IMR-90 (cell line): Measurements from ENCODE around the gene BMP7. TPM values are rescaled to one million over a fixed set of nuclear protein-coding genes. Genes with fewer than 3 reads are reported as not detected.
A peak's percentile ranks its signal among the peaks of the same experiment; 100 is the strongest.

Experiments
- ATAC-seq: fragments of 200-7000 bp; cut with Tn5 transposase; 2 replicates; pipeline ENCODE4 v1.9.1; 2020; ENCODE audit warnings: low read depth, mild to moderate bottlenecking, moderate library complexity
- BruUV-seq: library from RNA; stranded (reverse); fragments of 400-500 nt; replicated peaks from 2 replicates; lab custom pipeline; 2021; lab: Mats Ljungman, UMichigan
- CTCF ChIA-PET: fragments of 300-600 bp; formaldehyde crosslinking; extraction: SDS; loops from one replicate; lab custom pipeline; 2021; ENCODE audit warnings: antibody characterized with exemption; lab: Yijun Ruan, JAX
- POLR2A ChIA-PET: fragments of 300-600 bp; sonication (Branson Sonifier 250); formaldehyde crosslinking; loops from one replicate; lab custom pipeline; 2022; ENCODE audit warnings: antibody characterized with exemption; ENCODE audit not compliant: unreplicated experiment; lab: Charles Lee
- DNase-seq: peaks from one replicate; pipeline ENCODE4 v3.0.0; 2013
- H2AFZ ChIP-seq: replicated peaks from 2 replicates; pipeline ENCODE3; 2013; ENCODE audit warnings: low read length, mild to moderate bottlenecking; ENCODE audit not compliant: poor library complexity
- H2AK5ac ChIP-seq: 2 replicates; pipeline ENCODE4 v1.6.1; 2013; ENCODE audit warnings: low read depth, low read length, inconsistent platforms
- H2AK9ac ChIP-seq: replicated peaks from 2 replicates; pipeline ENCODE3; 2013; ENCODE audit warnings: mild to moderate bottlenecking, low read depth, low read length, moderate library complexity; ENCODE audit not compliant: poor library complexity
- H2BK120ac ChIP-seq: 2 replicates; pipeline ENCODE4 v1.6.1; 2013; ENCODE audit warnings: low read depth, low read length, inconsistent platforms
- H2BK15ac ChIP-seq: 3 replicates; pipeline ENCODE4 v1.6.1; 2013; ENCODE audit warnings: low read depth, low read length, inconsistent platforms
- H2BK20ac ChIP-seq: 2 replicates; pipeline ENCODE4 v1.6.1; 2013; ENCODE audit warnings: low read depth, mild to moderate bottlenecking, inconsistent platforms, low read length, moderate library complexity
- H2BK5ac ChIP-seq: 2 replicates; pipeline ENCODE4 v1.6.1; 2013; ENCODE audit warnings: mild to moderate bottlenecking, low read depth, low read length, inconsistent platforms; ENCODE audit not compliant: poor library complexity, severe bottlenecking
- H3K14ac ChIP-seq: replicated peaks from 2 replicates; pipeline ENCODE4 v1.6.1; 2013; ENCODE audit warnings: low read depth, low read length, inconsistent platforms
- H3K18ac ChIP-seq: 2 replicates; pipeline ENCODE4 v1.6.1; 2013; ENCODE audit warnings: low read depth, low read length, control low read depth
- H3K23ac ChIP-seq: 2 replicates; pipeline ENCODE4 v1.6.1; 2013; ENCODE audit warnings: low read depth, low read length, inconsistent platforms
- H3K27ac ChIP-seq: 2 replicates; pipeline ENCODE4 v1.5.1; 2013; ENCODE audit warnings: mild to moderate bottlenecking, control low read depth, low read length; ENCODE audit not compliant: insufficient read depth
- H3K27me3 ChIP-seq: 2 replicates; pipeline ENCODE4 v1.6.1; 2013; ENCODE audit warnings: low read length; ENCODE audit not compliant: control insufficient read depth, insufficient read depth
- H3K36me3 ChIP-seq: 2 replicates; pipeline ENCODE4 v1.6.1; 2013; ENCODE audit warnings: low read length, mixed read lengths; ENCODE audit not compliant: control insufficient read depth, insufficient read depth
- H3K4ac ChIP-seq: 2 replicates; pipeline ENCODE4 v1.6.1; 2013; ENCODE audit warnings: low read depth, low read length, inconsistent platforms
- H3K4me1 ChIP-seq: 2 replicates; pipeline ENCODE4 v1.6.1; 2013; ENCODE audit warnings: low read length, mixed read lengths; ENCODE audit not compliant: control insufficient read depth, insufficient read depth
- H3K4me2 ChIP-seq: 2 replicates; pipeline ENCODE4 v1.6.1; 2013; ENCODE audit warnings: low read depth, mild to moderate bottlenecking, control low read depth, low read length, moderate library complexity
- H3K4me3 ChIP-seq: 2 replicates; pipeline ENCODE4 v1.5.1; 2013; ENCODE audit warnings: low read depth, mild to moderate bottlenecking, control low read depth, low read length, moderate library complexity; ENCODE audit not compliant: insufficient read depth
- H3K56ac ChIP-seq: 2 replicates; pipeline ENCODE4 v1.6.1; 2013; ENCODE audit warnings: low read length, inconsistent platforms; ENCODE audit not compliant: insufficient read depth; ENCODE audit errors: extremely low read depth
- H3K79me1 ChIP-seq, 2 experiments: 2 replicates each; pipeline ENCODE4 v1.6.1; 2013; ENCODE audit warnings: low read length in 2 of 2, inconsistent platforms in 1 of 2, low read depth in 1 of 2
- H3K9ac ChIP-seq: 2 replicates; pipeline ENCODE4 v1.6.1; 2013; ENCODE audit warnings: low read depth, low read length, control low read depth
- H3K9me1 ChIP-seq: 2 replicates; pipeline ENCODE4 v1.6.1; 2013; ENCODE audit warnings: low read length, inconsistent platforms; ENCODE audit not compliant: insufficient read depth
- H3K9me3 ChIP-seq: 2 replicates; pipeline ENCODE4 v1.6.1; 2013; ENCODE audit warnings: low read length; ENCODE audit not compliant: control insufficient read depth, insufficient read depth
- H4K20me1 ChIP-seq: 2 replicates; pipeline ENCODE4 v1.6.1; 2013; ENCODE audit warnings: low read length, inconsistent platforms; ENCODE audit not compliant: insufficient read depth
- H4K5ac ChIP-seq: 2 replicates; pipeline ENCODE4 v1.6.1; 2013; ENCODE audit warnings: mild to moderate bottlenecking, low read depth, low read length, control low read depth
- H4K8ac ChIP-seq, 2 experiments: 2 replicates each; pipeline ENCODE4 v1.6.1; 2013; ENCODE audit warnings: low read depth in 2 of 2, low read length in 2 of 2, control low read depth in 1 of 2, inconsistent platforms in 1 of 2
- H4K91ac ChIP-seq: 2 replicates; pipeline ENCODE4 v1.6.1; 2013; ENCODE audit warnings: low read depth, low read length, inconsistent platforms; ENCODE audit not compliant: insufficient read depth
- CEBPB ChIP-seq: IDR thresholded peaks from 2 replicates; pipeline ENCODE4 v1.6.1; 2012; ENCODE audit warnings: low read depth, low read length, improper control_type of control experiment
- RAD21 ChIP-seq: IDR thresholded peaks from 2 replicates; pipeline ENCODE4 v1.6.1; 2012; ENCODE audit warnings: low read length, improper control_type of control experiment
- whole genome bisulfite sequencing, 2 experiments: methylation state at CpG; one replicate each; pipeline versions ENCODE4 v1.1.5 to v1.1.7; 2013; ENCODE audit warnings: missing lambda C conversion rate in 2 of 2; ENCODE audit not compliant: insufficient read length in 1 of 2; ENCODE audit errors: extremely low coverage in 2 of 2; 5-methylcytosine and 5-hydroxymethylcytosine counted together
- dilution Hi-C: fragments of 300-500 bp; cut with HindIII; formaldehyde crosslinking; loops from one replicate; pipeline ENCODE4 v1.14.3; 2018; ENCODE audit warnings: low sequenced_read_pairs; ENCODE audit not compliant: unreplicated experiment
- in situ Hi-C: fragments of 300-500 bp; cut with MboI; formaldehyde crosslinking; loops from 3 replicates; pipeline ENCODE4 v1.14.3; 2019; ENCODE audit warnings: low sequenced_read_pairs, inconsistent platforms, mixed read lengths
- intact Hi-C: fragments of 100-400 bp; cut with micrococcal nuclease; formaldehyde crosslinking; loops from 2 replicates; pipeline ENCODE4 v1.10.0; 2022
- polyA plus RNA-seq, 3 experiments: library from polyadenylated mRNA; depleted of rRNA; stranded (reverse); fragments of >200 nt; gene quantifications; 2 replicates each; pipeline ENCODE4 v1.2.3, GENCODE V29; 2012; ENCODE audit warnings: low replicate concordance in 1 of 3
- total RNA-seq: library from RNA; depleted of rRNA; stranded (reverse); fragments of >200 nt; gene quantifications from 2 replicates; pipeline ENCODE4 v1.2.3, GENCODE V29; 2012

The BMP7 gene
- total and polyA plus RNA-seq, 2 of the 4 experiments (the other 2 are of a cell fraction): not detected

DNA sequence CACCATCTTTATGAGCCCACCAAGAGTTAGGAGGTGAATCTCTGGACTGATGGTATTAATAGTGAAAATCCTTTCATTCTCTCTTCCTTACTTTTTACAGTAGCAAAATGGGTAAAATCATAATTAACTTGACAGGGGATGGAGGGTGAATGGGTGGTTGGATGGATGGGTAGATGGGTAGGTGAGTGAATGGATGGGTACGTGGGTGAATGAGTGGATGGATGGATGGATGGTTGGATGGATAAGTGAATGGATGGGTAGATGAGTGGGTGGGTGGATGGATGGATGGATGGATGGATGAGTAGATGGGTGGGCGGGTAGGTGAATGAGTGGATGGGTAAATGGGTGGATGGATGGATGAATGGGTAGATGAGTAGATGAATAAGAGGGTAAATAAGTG lies 63.2 kb downstream of the BMP7 start:
- ChIA-PET POLR2A (no interaction called here), CTCF (no interaction called here)
- no peak overlapping the region for H2BK15ac ChIP-seq
- H3K23ac ChIP-seq: no peak overlapping the region
- no peak overlapping the region for H3K56ac ChIP-seq
- no peak overlapping the region for H2BK120ac ChIP-seq
- H3K9me3 ChIP-seq: peaks cover 22% of the 10 kb centered on the region
- H3K9ac ChIP-seq: no peak overlapping the region
- H3K27ac ChIP-seq: no peak overlapping the region
- H3K18ac ChIP-seq: no peak overlapping the region
- no TSS peak for BruUV-seq
- H3K4me2 ChIP-seq: no peak overlapping the region
- no peak overlapping the region for H2AK9ac ChIP-seq
- no peak overlapping the region for H3K14ac ChIP-seq
- H2AK5ac ChIP-seq: no peak overlapping the region
- no peak overlapping the region for H3K4ac ChIP-seq
- no peak overlapping the region for H2BK20ac ChIP-seq
- no peak overlapping the region for H3K4me3 ChIP-seq
- H4K8ac ChIP-seq: no peak overlapping the region
- no peaks in the 10 kb centered on the region for H3K27me3 ChIP-seq
- peak overlapping the region; percentile 26 for H2BK5ac ChIP-seq
- no peaks in the 10 kb centered on the region for H3K4me1 ChIP-seq
- TF ChIP-seq RAD21: no peak
- TF ChIP-seq CEBPB: no peak
- no peak overlapping the region for H4K5ac ChIP-seq
- no peak overlapping the region for H4K91ac ChIP-seq
- H3K79me1 ChIP-seq: no peaks in the 10 kb centered on the region
- no peaks in the 10 kb centered on the region for H3K9me1 ChIP-seq
- H2AFZ ChIP-seq: no peak overlapping the region
- H3K36me3 ChIP-seq: no peaks in the 10 kb centered on the region
- DNase-seq: no peak
- no peaks in the 10 kb centered on the region for H4K20me1 ChIP-seq
- ATAC-seq: no peak
- intact Hi-C loops: no loop called here
- dilution Hi-C loops: no loop called here
- 67% methylated on average over 1 of the region's 2 CpGs; no CpG with 5 or more reads in 1 of the 2 experiments for WGBS, 2 experiments
- in situ Hi-C loops: no loop called here
